ENCODE data around the gene MAP3K10.

The MAP3K10 gene

GRCh38 chr19:40252395-40252794 is 61.2 kb downstream of the MAP3K10 start:
- H3K27me3 ChIP-seq (ENCODE audit: control insufficient read depth, insufficient read depth, low read length) = no peaks in the 10 kb centered on the region
- H3K9me3 ChIP-seq (ENCODE audit: control insufficient read depth, insufficient read depth, low read length) = no peaks in the 10 kb centered on the region
- no peak overlapping the region for H3K9ac ChIP-seq (ENCODE audit: low read depth, low read length)
- peaks cover 14% of the 10 kb centered on the region for H3K4me1 ChIP-seq (ENCODE audit: control insufficient read depth, insufficient read depth, low read length)
- peak overlapping the region; percentile 50 for H3K27ac ChIP-seq (ENCODE audit: low read depth, low read length)
- peaks cover 56% of the 10 kb centered on the region for H3K36me3 ChIP-seq (ENCODE audit: control insufficient read depth, insufficient read depth, low read length)
- no peak overlapping the region; the same call in 1 of the 2 replicates for H3K4me3 ChIP-seq (ENCODE audit: low read depth, low read length)

GRCh38 chr19:40253611-40254092 is 62.4 kb downstream of the MAP3K10 start:
- Histone ChIP-seq H3K27me3 (ENCODE audit: control insufficient read depth, insufficient read depth, low read length) (no peaks in the 10 kb centered on the region), H3K36me3 (ENCODE audit: control insufficient read depth, insufficient read depth, low read length) (peaks cover 56% of the 10 kb centered on the region), H3K27ac (ENCODE audit: low read depth, low read length) (no peak overlapping the region), H3K9ac (ENCODE audit: low read depth, low read length) (no peak overlapping the region), H3K4me3 (ENCODE audit: low read depth, low read length) (no peak overlapping the region), H3K9me3 (ENCODE audit: control insufficient read depth, insufficient read depth, low read length) (no peaks in the 10 kb centered on the region), H3K4me1 (ENCODE audit: control insufficient read depth, insufficient read depth, low read length) (peaks cover 14% of the 10 kb centered on the region)

- no peaks in the 10 kb centered on the region for H3K9me3 ChIP-seq (ENCODE audit: control insufficient read depth, insufficient read depth, low read length)
- H3K4me3 ChIP-seq (ENCODE audit: low read depth, low read length) = no peak overlapping the region
- H3K27ac ChIP-seq (ENCODE audit: low read depth, low read length) = no peak overlapping the region
- no peak overlapping the region for H3K9ac ChIP-seq (ENCODE audit: low read depth, low read length)
- no peaks in the 10 kb centered on the region for H3K27me3 ChIP-seq (ENCODE audit: control insufficient read depth, insufficient read depth, low read length)
- H3K4me1 ChIP-seq (ENCODE audit: control insufficient read depth, insufficient read depth, low read length) = peaks cover 14% of the 10 kb centered on the region
- H3K36me3 ChIP-seq (ENCODE audit: control insufficient read depth, insufficient read depth, low read length) = peaks cover 51% of the 10 kb centered on the region
These were observed 63.6 kb downstream of the MAP3K10 start for GRCh38 chr19:40254714-40255418.

- H3K9me3 ChIP-seq (ENCODE audit: control insufficient read depth, insufficient read depth, low read length) = no peaks in the 10 kb centered on the region
- peaks cover 14% of the 10 kb centered on the region for H3K4me1 ChIP-seq (ENCODE audit: control insufficient read depth, insufficient read depth, low read length)
- no peak overlapping the region for H3K27ac ChIP-seq (ENCODE audit: low read depth, low read length)
- H3K9ac ChIP-seq (ENCODE audit: low read depth, low read length) = no peak overlapping the region
- peaks cover 48% of the 10 kb centered on the region for H3K36me3 ChIP-seq (ENCODE audit: control insufficient read depth, insufficient read depth, low read length)
- H3K27me3 ChIP-seq (ENCODE audit: control insufficient read depth, insufficient read depth, low read length) = no peaks in the 10 kb centered on the region
- H3K4me3 ChIP-seq (ENCODE audit: low read depth, low read length) = no peak overlapping the region
These were observed 64.5 kb downstream of the MAP3K10 start for GRCh38 chr19:40255619-40256166.

- Histone ChIP-seq H3K9me3 (ENCODE audit: control insufficient read depth, insufficient read depth, low read length) (no peaks in the 10 kb centered on the region), H3K4me3 (ENCODE audit: low read depth, low read length) (no peak overlapping the region), H3K27me3 (ENCODE audit: control insufficient read depth, insufficient read depth, low read length) (no peaks in the 10 kb centered on the region), H3K36me3 (ENCODE audit: control insufficient read depth, insufficient read depth, low read length) (peaks cover 44% of the 10 kb centered on the region), H3K9ac (ENCODE audit: low read depth, low read length) (no peak overlapping the region), H3K4me1 (ENCODE audit: control insufficient read depth, insufficient read depth, low read length) (peaks cover 14% of the 10 kb centered on the region), H3K27ac (ENCODE audit: low read depth, low read length) (no peak overlapping the region)
These were observed 65.3 kb downstream of the MAP3K10 start for GRCh38 chr19:40256512-40256911.

GRCh38 chr19:40257096-40257517 is 65.9 kb downstream of the MAP3K10 start:
- Histone ChIP-seq H3K9me3 (ENCODE audit: control insufficient read depth, insufficient read depth, low read length) (no peaks in the 10 kb centered on the region), H3K4me1 (ENCODE audit: control insufficient read depth, insufficient read depth, low read length) (peaks cover 14% of the 10 kb centered on the region), H3K27ac (ENCODE audit: low read depth, low read length) (no peak overlapping the region), H3K36me3 (ENCODE audit: control insufficient read depth, insufficient read depth, low read length) (peaks cover 41% of the 10 kb centered on the region), H3K27me3 (ENCODE audit: control insufficient read depth, insufficient read depth, low read length) (no peaks in the 10 kb centered on the region), H3K9ac (ENCODE audit: low read depth, low read length) (no peak overlapping the region), H3K4me3 (ENCODE audit: low read depth, low read length) (no peak overlapping the region)

GRCh38 chr19:40261631-40262030 is 70.4 kb downstream of the MAP3K10 start:
- no peak overlapping the region for H3K9ac ChIP-seq (ENCODE audit: low read depth, low read length)
- no peaks in the 10 kb centered on the region for H3K27me3 ChIP-seq (ENCODE audit: control insufficient read depth, insufficient read depth, low read length)
- no peaks in the 10 kb centered on the region for H3K9me3 ChIP-seq (ENCODE audit: control insufficient read depth, insufficient read depth, low read length)
- peaks cover 29% of the 10 kb centered on the region for H3K36me3 ChIP-seq (ENCODE audit: control insufficient read depth, insufficient read depth, low read length)
- no peak overlapping the region for H3K27ac ChIP-seq (ENCODE audit: low read depth, low read length)
- H3K4me1 ChIP-seq (ENCODE audit: control insufficient read depth, insufficient read depth, low read length) = no peaks in the 10 kb centered on the region; the same call in 1 of the 2 replicates
- no peak overlapping the region for H3K4me3 ChIP-seq (ENCODE audit: low read depth, low read length)

- Histone ChIP-seq H3K9ac (ENCODE audit: low read depth, low read length) (no peak overlapping the region), H3K36me3 (ENCODE audit: control insufficient read depth, insufficient read depth, low read length) (peaks cover 22% of the 10 kb centered on the region), H3K27me3 (ENCODE audit: control insufficient read depth, insufficient read depth, low read length) (no peaks in the 10 kb centered on the region), H3K4me1 (ENCODE audit: control insufficient read depth, insufficient read depth, low read length) (no peaks in the 10 kb centered on the region; the same call in 1 of the 2 replicates), H3K9me3 (ENCODE audit: control insufficient read depth, insufficient read depth, low read length) (no peaks in the 10 kb centered on the region), H3K27ac (ENCODE audit: low read depth, low read length) (no peak overlapping the region), H3K4me3 (ENCODE audit: low read depth, low read length) (no peak overlapping the region)
These were observed 71.2 kb downstream of the MAP3K10 start for GRCh38 chr19:40262422-40262821.

GRCh38 chr19:40263440-40264313 is 72.5 kb downstream of the MAP3K10 start:
- Histone ChIP-seq H3K4me1 (ENCODE audit: control insufficient read depth, insufficient read depth, low read length) (no peaks in the 10 kb centered on the region; the same call in 1 of the 2 replicates), H3K4me3 (ENCODE audit: low read depth, low read length) (no peak overlapping the region), H3K27me3 (ENCODE audit: control insufficient read depth, insufficient read depth, low read length) (no peaks in the 10 kb centered on the region), H3K9ac (ENCODE audit: low read depth, low read length) (no peak overlapping the region), H3K9me3 (ENCODE audit: control insufficient read depth, insufficient read depth, low read length) (no peaks in the 10 kb centered on the region), H3K27ac (ENCODE audit: low read depth, low read length) (no peak overlapping the region), H3K36me3 (ENCODE audit: control insufficient read depth, insufficient read depth, low read length) (peaks cover 22% of the 10 kb centered on the region)

- Histone ChIP-seq H3K27me3 (ENCODE audit: control insufficient read depth, insufficient read depth, low read length) (no peaks in the 10 kb centered on the region), H3K4me1 (ENCODE audit: control insufficient read depth, insufficient read depth, low read length) (no peaks in the 10 kb centered on the region; the same call in 1 of the 2 replicates), H3K27ac (ENCODE audit: low read depth, low read length) (no peak overlapping the region), H3K4me3 (ENCODE audit: low read depth, low read length) (no peak overlapping the region), H3K9ac (ENCODE audit: low read depth, low read length) (no peak overlapping the region), H3K36me3 (ENCODE audit: control insufficient read depth, insufficient read depth, low read length) (peaks cover 22% of the 10 kb centered on the region), H3K9me3 (ENCODE audit: control insufficient read depth, insufficient read depth, low read length) (no peaks in the 10 kb centered on the region)
These were observed 73.3 kb downstream of the MAP3K10 start for GRCh38 chr19:40264314-40265054.
